Measurements from ENCODE around the gene ROBO1. TPM values are rescaled to one million over a fixed set of nuclear protein-coding genes. Genes with fewer than 3 reads are reported as not detected.
"Not testable (repeated sequence)": the region's sequence is repeated elsewhere in the genome, so short reads cannot be mapped to it uniquely, and the experiment has no call there.

Gene ROBO1
- total RNA-seq, 2 donors from 2014 or later = 0.12 TPM; not detected in 1

- DNase-seq (ENCODE audit: low spot score in 2 of 2) = no peak
Observed at GRCh38 chr3:79344876-79345871, 422.6 kb downstream of the ROBO1 start.

DNA sequence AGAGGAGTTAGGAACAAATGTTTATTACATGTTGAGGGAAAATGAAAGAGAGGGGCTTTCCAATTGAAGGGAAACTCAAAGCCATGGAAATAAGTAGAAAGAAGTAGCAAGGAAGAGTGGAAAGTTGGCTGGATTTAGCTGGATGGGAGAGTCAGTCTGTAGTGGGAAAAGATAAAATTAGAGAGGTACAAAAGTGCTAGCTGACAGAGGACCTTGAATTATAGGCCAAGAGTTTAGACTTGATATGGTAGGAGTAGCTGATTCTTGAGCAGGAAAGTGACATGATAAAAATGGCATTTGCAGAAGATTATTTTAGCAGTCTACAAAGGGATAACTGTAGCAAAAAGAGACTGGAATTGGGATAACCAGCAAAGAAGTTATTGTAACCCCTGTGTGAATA is 425.8 kb downstream of the ROBO1 start:
- ATAC-seq (no peak), DNase-seq (ENCODE audit: low spot score in 2 of 2) (no peak)
- Mint-ChIP-seq H3K36me3 (no peaks in the 10 kb centered on the region), H3K9me3 (peaks cover 6 to 10% of the 10 kb centered on the region in 2 donors), H3K27ac (no peak overlapping the region)

More at GRCh38 chr3:79344876-79345871, 422.6 kb downstream of the ROBO1 start:
- Mint-ChIP-seq H3K36me3 (no peaks in the 10 kb centered on the region), H3K27ac (no peak overlapping the region), H3K9me3 (peaks cover 4 to 10% of the 10 kb centered on the region in 2 donors)
- ATAC-seq = no peak

- ATAC-seq (no peak), DNase-seq (ENCODE audit: low spot score in 2 of 2) (no peak)
- H3K27ac Mint-ChIP-seq = no peak overlapping the region
- H3K9me3 Mint-ChIP-seq = peaks cover 6 to 14% of the 10 kb centered on the region in 2 donors
- H3K36me3 Mint-ChIP-seq = no peaks in the 10 kb centered on the region
Observed at GRCh38 chr3:79339846-79340245, 428.0 kb downstream of the ROBO1 start.

DNA sequence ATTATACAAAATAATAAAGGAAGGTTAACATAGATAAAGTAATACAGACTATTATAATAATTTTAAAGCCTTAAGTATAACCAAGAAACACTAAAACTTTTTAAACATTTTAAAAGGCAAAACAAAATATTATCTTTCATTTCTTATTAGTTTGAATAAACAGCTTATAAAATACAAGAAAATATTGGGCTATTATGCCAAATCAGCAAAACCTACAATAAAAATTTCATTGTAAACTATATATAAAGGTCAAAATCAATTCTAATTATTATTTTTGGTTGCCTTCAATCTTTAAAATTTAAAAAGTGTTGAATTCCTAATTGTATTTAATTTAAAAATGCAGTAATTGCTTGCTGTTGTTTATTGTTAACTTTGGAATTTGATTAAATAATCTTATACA is 430.0 kb downstream of the ROBO1 start:
- H3K27ac Mint-ChIP-seq = no peak overlapping the region

GRCh38 chr3:79329154-79329553 is 438.6 kb downstream of the ROBO1 start:
- H3K36me3 Mint-ChIP-seq = no peaks in the 10 kb centered on the region

More for the DNA sequence above, 430.0 kb downstream of the ROBO1 start:
- ATAC-seq (no peak), DNase-seq (ENCODE audit: low spot score in 2 of 2) (no peak)
- H3K36me3 Mint-ChIP-seq = no peaks in the 10 kb centered on the region
- peaks cover 11 to 22% of the 10 kb centered on the region in 2 donors for H3K9me3 Mint-ChIP-seq

GRCh38 chr3:79326642-79327041 is 441.2 kb downstream of the ROBO1 start:
- Mint-ChIP-seq H3K9me3 (peaks cover 6 to 11% of the 10 kb centered on the region in 2 donors), H3K27ac (no peak overlapping the region), H3K36me3 (no peaks in the 10 kb centered on the region)
- no peak for DNase-seq (ENCODE audit: low spot score in 2 of 2)
- ATAC-seq = no peak

More at GRCh38 chr3:79329154-79329553, 438.6 kb downstream of the ROBO1 start:
- no peak for DNase-seq (ENCODE audit: low spot score in 2 of 2)
- Mint-ChIP-seq H3K27ac (no peak overlapping the region), H3K9me3 (peaks cover 13 to 18% of the 10 kb centered on the region in 2 donors)
- ATAC-seq = no peak

- not testable (repeated sequence) for H3K27ac Mint-ChIP-seq; ATAC-seq; H3K36me3 Mint-ChIP-seq; DNase-seq (ENCODE audit: low spot score in 2 of 2)
- peaks cover 6 to 11% of the 10 kb centered on the region in 2 donors for H3K9me3 Mint-ChIP-seq
Observed at GRCh38 chr3:79325833-79326383, 441.9 kb downstream of the ROBO1 start.

DNA sequence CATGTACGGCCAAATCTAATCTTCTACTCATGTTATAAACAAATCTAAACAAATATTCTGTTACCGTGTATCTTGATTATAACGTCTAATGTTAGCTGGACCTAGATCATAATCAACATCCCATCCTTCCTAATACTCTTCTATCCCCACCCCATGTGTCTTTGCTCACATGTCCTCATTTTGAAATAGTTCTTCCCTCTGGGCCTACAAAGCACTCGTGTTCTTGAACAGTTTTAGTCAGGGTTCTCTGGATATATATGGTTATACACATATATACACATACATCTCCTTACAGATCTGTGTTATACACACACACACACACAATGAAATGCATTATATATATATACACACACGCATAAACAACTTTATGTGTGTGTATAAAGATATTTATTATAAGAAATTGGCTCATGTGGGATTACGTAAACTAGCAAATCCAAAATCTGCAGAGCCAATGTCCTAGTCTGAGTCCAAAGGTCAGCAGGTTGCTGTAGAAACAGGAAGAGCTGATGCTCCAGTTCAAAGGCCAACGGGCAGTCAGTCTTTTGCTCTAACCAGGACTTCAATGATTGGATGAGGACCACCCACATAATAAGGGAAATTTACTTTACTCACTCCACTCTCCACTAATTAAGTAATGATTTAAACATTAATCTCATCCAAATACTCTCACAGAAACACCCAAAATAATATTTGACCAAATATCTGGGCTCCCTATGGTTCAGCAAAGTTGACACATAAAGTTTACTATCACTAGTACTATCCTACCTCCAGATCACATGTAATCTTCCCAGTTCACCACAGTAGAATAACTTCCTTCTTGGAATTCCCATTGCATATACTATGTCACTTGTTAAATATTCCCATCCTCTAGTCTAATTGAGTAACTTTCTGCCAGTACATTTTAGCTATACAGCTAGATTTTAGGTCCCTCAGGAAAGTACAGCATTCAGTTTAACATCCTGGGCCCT is 450.0 kb downstream of the ROBO1 start:
- no peak overlapping the region for H3K27ac Mint-ChIP-seq
- H3K9me3 Mint-ChIP-seq = peaks cover 16 to 18% of the 10 kb centered on the region in 2 donors
- no peaks in the 10 kb centered on the region for H3K36me3 Mint-ChIP-seq
- DNase-seq (ENCODE audit: low spot score in 2 of 2) (no peak), ATAC-seq (no peak)

GRCh38 chr3:79314962-79315361 is 452.8 kb downstream of the ROBO1 start:
- ATAC-seq = no peak
- H3K27ac Mint-ChIP-seq = no peak overlapping the region

DNA sequence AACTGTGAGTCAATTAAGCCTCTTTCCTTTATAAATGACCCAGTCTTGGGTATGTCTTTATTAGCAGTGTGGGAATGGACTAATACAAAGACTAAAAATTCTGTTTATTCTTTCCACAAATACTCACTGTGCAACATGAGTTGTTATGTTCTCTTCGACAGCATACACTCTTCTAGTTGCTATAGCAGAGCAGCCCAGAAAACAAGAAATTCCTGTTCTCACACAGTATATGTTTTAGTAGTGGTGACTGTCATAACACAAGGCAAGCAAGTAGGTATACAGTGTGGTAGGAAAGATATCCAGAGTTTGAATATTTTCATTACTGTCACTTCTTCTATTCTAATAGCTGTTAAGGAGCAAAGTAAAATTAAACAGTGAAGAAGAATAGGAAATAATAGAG is 453.3 kb downstream of the ROBO1 start:
- peaks cover 20 to 23% of the 10 kb centered on the region in 2 donors for H3K9me3 Mint-ChIP-seq
- ATAC-seq = no peak
- no peaks in the 10 kb centered on the region for H3K36me3 Mint-ChIP-seq
- no peak overlapping the region for H3K27ac Mint-ChIP-seq
- DNase-seq (ENCODE audit: low spot score in 2 of 2) = no peak

More at GRCh38 chr3:79314962-79315361, 452.8 kb downstream of the ROBO1 start:
- Mint-ChIP-seq H3K36me3 (no peaks in the 10 kb centered on the region), H3K9me3 (peaks cover 20 to 23% of the 10 kb centered on the region in 2 donors)
- no peak for DNase-seq (ENCODE audit: low spot score in 2 of 2)

- Mint-ChIP-seq H3K36me3 (no peaks in the 10 kb centered on the region), H3K27ac (no peak overlapping the region), H3K9me3 (peaks cover 5 to 7% of the 10 kb centered on the region in 2 donors)
- ATAC-seq = no peak
- DNase-seq (ENCODE audit: low spot score in 2 of 2) = no peak
Observed at GRCh38 chr3:79310016-79310415, 457.8 kb downstream of the ROBO1 start.

GRCh38 chr3:79306934-79307570 is 460.7 kb downstream of the ROBO1 start:
- H3K36me3 Mint-ChIP-seq = no peaks in the 10 kb centered on the region
- H3K9me3 Mint-ChIP-seq = peaks cover 3% of the 10 kb centered on the region in 2 donors
- no peak overlapping the region for H3K27ac Mint-ChIP-seq
- DNase-seq (ENCODE audit: low spot score in 2 of 2) (no peak), ATAC-seq (no peak)

DNA sequence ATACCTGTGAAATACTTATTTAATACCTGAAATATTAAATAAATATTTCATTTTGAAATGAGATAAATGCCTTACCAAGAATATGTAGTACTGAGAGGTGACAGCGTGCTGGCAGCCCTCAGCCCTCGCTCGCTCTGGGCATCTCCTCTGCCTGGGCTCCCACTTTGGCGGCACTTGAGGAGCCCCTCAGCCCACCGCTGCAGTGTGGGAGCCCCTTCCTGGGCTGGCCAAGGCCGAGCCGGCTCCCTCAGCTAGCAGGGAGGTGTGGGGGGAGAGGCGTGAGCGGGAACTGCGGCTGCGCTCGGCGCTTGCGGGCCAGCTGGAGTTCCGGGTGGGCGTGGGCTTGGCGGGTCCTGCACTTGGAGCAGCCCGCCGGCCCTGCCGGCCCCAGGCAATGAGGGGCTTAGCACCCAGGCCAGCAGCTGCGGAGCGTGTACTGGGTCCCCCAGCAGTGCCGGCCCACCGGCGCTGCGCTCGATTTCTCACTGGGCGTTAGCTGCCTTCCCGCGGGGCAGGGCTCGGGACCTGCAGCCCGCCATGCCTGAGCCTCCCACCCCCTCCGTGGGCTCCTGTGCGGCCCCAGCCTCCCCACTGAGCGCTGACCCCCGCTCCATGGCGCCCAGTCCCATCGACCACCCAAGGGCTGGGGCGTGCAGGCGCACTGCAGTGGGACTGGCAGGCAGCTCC is 467.7 kb downstream of the ROBO1 start:
- peaks cover 3 to 12% of the 10 kb centered on the region in 2 donors for H3K9me3 Mint-ChIP-seq
- not testable (repeated sequence) for H3K36me3 Mint-ChIP-seq; ATAC-seq; DNase-seq (ENCODE audit: low spot score in 2 of 2); H3K27ac Mint-ChIP-seq

DNA sequence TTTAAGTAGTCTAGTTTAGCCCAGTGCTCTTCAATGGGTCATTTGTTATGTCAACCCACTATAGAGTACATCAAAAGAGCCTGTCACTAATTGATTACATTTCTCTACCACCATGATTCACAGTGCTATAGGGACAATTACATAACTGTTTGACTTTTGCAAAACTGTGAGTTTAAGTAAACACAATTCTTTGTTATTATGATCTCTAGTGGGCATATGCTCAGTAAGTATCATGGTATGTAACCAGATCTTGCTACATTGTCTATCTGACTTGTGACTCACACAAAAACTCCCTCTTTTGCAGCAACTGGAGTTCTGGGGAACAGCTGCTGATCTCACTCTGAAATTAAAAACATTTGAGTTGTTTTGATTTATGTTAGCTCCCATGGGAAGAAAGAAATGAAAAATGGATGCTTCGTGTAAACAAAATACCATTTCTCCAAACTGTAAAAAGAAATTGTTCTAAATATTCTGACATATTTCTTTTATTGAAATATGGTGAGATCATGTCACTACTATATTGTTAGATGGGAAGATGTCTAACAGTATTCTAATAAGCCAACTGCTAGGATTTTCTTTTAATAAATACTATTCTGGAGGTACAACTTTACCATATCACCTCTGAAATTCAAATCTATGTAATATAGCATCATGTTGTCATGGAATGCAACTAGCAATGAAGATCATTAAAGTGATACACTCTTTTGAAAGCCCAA is 470.4 kb downstream of the ROBO1 start:
- Mint-ChIP-seq H3K27ac (no peak overlapping the region), H3K9me3 (peaks cover 10 to 20% of the 10 kb centered on the region in 2 donors), H3K36me3 (peaks cover 0 to 5% of the 10 kb centered on the region in 2 donors)
- ATAC-seq (no peak), DNase-seq (ENCODE audit: low spot score in 2 of 2) (no peak)

DNA sequence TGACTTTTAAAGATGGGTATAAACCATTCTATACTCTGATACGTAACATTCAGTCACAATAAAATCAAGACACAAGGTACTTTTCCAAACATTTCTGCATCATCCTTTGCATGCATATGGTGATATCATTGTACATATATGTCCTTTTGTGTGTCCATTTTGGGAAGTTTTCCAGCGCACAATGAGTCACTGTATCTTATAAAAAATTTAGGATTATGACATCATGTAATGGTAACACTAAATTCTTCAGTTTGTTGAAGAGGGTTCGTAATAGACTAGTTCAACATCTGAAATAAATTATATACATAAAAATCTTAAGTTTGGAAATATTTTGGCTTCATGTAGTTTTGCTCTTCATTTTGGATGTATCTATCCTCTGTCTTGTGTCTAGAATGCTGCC is 480.9 kb downstream of the ROBO1 start:
- DNase-seq (ENCODE audit: low spot score in 2 of 2) = no peak
- Mint-ChIP-seq H3K36me3 (peaks cover 0 to 4% of the 10 kb centered on the region in 2 donors), H3K9me3 (peaks cover 26 to 28% of the 10 kb centered on the region in 2 donors), H3K27ac (no peak overlapping the region)
- no peak for ATAC-seq
